SU-DHL-6 (cell line): ENCODE measurements around the gene VWC2L.

ENCODE experiments used
- EZH2phosphoT487 ChIP-seq: fragments of 200-600 bp; sonication (generic), shearing (Covaris generic); conservative IDR thresholded peaks from 2 replicates; pipeline ENCODE4 v1.6.1; 2018; ENCODE audit warnings: mild to moderate bottlenecking, antibody characterized with exemption, low read length, moderate library complexity, mixed read lengths
- TF ChIP-seq, protein P1 (sequence below): fragments of 200-600 bp; sonication (generic); IDR thresholded peaks from one replicate; pipeline ENCODE4 v1.5.1; 2017; ENCODE audit warnings: antibody characterized with exemption, mild to moderate bottlenecking, low read length, moderate library complexity; ENCODE audit not compliant: insufficient read depth, poor library complexity, severe bottlenecking

- TF ChIP-seq, protein P1, sequence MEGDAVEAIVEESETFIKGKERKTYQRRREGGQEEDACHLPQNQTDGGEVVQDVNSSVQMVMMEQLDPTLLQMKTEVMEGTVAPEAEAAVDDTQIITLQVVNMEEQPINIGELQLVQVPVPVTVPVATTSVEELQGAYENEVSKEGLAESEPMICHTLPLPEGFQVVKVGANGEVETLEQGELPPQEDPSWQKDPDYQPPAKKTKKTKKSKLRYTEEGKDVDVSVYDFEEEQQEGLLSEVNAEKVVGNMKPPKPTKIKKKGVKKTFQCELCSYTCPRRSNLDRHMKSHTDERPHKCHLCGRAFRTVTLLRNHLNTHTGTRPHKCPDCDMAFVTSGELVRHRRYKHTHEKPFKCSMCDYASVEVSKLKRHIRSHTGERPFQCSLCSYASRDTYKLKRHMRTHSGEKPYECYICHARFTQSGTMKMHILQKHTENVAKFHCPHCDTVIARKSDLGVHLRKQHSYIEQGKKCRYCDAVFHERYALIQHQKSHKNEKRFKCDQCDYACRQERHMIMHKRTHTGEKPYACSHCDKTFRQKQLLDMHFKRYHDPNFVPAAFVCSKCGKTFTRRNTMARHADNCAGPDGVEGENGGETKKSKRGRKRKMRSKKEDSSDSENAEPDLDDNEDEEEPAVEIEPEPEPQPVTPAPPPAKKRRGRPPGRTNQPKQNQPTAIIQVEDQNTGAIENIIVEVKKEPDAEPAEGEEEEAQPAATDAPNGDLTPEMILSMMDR, result no peak
- no peak for TF ChIP-seq EZH2phosphoT487
Measured at GRCh38 chr2:214537929-214538328, 127.1 kb downstream of the VWC2L start.
